GM19397 (cell line): ENCODE measurements around the gene SEMA6A.

Experiments
- ATAC-seq: cut with Tn5 transposase; IDR thresholded peaks from one replicate; pipeline ENCODE4 v1.9.1; 2021; ENCODE audit warnings: mild to moderate bottlenecking, moderate library complexity; ENCODE audit not compliant: unreplicated experiment

The SEMA6A gene

DNA sequence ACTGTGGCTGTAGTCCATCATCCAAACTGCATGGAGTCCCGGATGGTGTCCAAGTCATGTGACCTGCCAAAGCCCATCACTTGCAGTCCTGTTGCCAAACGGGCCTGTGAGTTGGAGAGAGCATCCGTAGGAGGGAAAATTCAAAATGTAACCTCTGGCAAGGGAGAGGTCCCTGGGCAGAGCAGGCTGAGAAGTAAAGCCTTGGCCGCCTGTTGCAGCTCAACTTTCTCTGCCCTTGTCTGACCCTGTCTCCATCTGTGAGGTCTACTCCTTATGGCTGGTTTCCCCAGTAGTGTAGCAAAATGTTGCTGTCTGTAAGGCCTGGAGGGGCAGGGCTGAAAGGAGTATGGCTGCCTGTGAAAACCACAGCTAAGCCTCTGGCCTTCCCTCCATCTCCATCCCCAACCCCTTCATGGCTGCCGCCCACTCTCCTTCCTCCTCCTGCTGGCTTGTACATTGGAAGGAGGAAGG, 163.5 kb downstream of the SEMA6A start:
- ATAC-seq, result no peak

DNA sequence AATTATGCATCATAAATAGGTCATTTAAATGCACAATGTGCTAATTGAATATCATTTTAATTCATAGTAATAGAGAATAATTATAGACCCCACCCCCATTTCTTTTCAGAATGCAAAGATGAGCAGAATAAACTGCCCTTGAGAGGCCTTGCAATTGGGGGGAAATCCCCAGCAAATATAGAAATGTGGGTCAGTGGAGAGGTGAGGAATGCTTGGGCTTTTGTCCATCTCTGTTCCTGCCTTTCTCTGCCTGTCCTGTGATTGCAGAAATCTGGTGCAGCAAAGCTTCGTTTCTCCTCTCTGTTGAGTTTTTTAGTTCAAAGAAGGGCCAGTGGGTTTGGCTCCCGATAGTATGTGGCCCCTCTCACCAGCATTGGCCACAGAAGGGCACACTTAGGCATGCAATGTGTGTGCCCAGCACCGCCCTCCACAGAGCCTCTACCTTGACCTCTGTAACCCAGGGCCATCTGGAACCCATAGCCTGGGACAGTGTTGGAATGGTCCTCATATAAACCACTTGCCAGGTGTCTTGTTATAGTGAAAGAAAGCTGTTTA, 164.2 kb downstream of the SEMA6A start:
- ATAC-seq, result no peak

DNA sequence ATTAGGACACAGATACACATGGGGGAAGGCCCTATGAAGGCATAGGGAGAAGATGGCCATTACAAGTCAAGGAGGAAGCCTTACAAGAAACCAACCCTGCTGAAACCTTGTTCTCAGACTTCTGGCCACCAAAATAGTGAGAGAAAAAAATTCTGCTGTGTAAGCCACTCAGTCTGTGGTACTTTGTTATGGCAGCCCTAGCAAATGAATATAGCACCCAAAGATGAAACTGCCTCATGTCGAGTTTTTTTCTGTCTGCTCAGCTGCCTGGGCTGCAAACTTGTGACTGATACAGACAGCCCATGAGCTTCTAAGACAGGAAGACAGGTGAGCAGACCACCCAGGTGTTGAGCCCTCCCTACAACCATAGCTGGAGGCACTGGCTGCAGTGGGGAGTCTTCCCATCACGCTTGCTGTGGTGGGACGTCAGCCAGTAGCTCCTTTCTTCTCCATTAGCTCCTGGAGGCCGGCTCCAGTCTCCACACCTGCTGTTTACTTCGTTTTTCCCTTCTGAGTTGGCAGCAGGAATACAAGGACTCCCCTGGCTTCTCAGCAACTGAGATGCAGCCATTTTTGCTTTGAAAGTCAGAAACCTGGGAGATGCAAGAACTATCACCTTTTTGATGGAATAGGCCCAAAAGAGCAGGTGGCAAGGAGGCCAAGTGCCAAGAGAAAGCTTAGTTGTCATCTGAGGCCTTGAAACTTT, 164.9 kb downstream of the SEMA6A start:
- no peak for ATAC-seq

DNA sequence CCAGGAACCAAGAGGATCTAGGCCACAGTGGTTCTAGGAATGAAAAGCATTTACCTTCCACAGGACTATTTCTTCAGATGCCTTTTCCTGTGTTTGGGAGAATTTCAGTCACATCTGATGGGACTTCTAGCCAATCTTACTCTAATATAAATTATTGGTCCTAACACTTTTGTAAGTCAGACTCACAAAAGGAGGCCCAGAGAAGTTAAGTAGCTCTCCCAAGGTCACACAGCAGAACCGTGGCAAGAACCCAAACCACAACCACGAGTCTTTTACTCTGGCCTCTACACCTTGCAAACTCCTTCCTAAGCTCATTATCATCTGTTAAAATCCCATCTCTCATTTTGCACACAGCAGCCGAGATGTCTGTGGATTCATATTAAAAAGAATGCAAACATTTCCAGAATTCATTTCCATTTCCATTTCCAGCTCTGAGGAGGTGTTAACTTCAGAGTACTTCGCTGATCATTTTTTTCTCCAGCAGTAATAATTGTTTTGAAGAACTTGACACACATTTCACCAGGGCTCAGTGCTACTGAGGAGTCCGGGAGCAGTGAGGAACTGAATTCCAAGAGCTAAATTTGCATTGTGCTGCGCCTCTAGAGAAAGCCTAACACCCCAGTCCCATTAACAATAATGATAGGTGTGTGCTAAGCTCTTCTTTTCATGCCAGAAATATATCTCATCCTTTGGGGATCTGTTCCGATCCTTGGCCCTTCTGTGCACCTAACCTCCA, 168.1 kb downstream of the SEMA6A start:
- no peak for ATAC-seq

DNA sequence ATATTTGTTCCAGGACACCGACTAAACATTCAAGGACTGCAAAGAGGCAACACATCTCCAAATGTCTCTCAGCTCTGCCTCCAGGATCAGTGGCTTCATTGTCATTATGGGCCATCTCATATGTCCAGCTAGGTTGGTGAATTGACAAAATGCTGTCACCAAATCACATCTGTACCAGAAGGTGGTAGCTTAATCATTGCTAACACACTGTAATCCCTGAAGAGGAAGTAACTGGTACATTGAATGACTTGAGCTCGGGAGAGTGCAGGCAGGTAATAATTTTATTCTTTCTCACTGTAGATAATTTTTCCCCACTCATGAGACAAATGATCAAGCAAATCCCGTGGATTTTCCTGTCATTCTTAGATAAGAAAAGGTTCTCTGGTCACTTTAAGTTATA, 169.8 kb downstream of the SEMA6A start:
- ATAC-seq, result no peak

DNA sequence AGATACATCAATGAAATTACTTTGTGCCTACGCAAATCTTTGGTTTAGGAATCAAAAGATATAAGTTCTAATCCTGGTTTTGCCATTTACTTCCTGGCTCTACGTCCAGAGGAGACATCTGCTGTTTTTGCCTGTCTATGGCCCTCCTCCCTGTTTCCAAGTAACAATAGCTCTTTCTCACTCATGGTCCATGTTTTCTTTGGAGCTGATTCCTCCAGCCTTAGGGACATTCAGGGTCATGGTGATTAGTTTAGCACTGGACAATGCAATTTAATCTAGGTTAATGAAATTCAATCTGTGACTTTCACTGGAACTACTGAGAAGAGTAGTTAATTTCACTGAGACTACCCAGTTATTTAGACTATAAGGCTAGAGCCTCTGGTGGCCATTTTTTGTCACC, 170.6 kb downstream of the SEMA6A start:
- ATAC-seq, result no peak

DNA sequence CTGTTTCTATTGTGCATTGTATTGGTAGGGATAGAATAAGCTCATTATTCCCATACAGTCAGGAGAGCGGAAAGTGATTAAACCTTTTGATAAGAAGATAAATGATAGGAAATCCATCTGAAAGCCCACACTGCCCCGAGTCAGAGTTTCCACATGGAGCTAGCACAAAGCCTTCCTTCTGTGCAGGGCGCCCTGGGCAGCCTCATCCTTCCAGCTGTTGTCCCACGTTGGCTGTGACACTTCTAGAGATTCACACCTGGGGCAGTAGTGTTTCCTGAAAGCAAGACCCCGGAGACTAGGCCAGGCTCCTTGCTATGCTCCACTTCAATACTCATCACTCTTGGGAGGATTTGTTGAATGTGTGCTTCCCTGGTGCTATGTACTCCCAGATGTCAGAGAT, 172.4 kb downstream of the SEMA6A start:
- ATAC-seq, result no peak

DNA sequence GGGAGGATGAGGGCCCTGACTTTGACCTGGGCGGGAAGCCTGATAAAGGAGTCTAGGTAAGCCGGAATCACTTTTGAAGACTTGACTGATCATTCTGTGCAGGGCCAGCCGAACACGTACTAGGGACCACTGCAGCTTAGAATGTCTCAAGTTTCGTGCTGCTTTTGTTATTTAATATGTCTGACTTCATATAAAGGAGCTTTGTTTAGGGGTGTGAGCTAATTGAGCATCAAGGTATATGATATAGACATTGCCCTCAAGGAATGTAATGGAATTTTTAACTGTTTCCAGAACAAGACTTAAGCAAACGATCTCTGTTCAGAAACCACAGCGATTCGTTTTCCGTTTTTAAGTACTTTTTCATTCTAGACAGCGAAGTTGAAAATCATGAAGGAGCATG, 173.0 kb downstream of the SEMA6A start:
- ATAC-seq, result no peak

DNA sequence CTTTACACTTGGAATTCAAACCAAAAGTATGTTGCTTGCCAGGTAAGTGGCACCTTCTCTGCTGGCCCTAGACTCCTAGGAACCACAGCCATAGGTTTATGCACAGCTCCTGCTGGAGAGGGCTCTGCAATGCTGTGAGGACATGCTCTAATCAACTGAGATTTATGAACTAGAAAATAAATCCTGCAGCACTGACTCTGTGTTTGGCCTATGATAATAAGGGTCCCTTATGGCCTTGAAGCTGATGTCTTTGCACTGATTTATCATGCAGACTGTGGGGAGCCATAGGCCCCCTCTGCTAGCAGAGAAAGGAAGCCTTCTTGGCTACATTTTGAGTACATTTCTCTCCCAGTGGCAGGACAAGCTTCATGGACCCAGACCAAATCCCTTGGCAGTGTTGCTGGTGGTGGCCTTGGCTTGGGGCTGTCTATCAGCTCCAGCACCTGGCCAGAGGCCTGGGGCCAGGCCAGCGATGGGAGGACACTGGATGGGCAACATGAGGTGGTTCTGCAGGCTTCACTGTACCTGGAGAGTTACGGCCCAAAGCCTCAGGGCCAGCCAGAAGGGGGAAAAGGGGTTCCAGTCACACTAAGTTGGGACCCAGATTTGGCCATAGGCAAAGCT, 178.0 kb downstream of the SEMA6A start:
- ATAC-seq, result no peak

DNA sequence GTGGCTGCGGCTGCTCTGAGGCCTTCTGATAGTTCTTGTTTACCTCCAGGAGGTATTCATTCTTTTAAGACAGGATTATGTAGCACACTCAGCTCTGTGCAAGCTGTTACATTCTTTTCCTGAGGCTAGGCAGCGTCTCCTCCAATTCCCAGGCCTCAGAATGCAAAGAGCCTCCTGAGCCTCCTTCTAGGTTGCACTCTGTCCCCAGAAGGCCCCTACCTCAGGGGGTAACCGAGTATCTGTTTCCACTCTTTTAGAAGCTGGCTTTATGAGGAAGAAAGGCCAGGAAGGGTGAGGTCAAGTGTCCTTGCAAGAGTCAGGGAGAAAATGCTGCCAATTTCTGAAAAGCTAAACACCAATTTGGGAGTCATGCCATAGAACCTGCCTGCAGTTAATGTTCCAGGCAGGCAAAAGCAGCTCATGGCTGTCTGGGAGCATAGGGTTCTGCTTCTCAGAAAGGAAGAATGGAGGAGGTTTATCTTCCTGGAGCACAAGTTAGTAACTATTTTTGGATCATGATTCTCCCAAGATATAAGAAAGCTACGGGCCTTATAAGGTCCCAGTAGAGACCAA, 178.9 kb downstream of the SEMA6A start:
- ATAC-seq, result no peak

DNA sequence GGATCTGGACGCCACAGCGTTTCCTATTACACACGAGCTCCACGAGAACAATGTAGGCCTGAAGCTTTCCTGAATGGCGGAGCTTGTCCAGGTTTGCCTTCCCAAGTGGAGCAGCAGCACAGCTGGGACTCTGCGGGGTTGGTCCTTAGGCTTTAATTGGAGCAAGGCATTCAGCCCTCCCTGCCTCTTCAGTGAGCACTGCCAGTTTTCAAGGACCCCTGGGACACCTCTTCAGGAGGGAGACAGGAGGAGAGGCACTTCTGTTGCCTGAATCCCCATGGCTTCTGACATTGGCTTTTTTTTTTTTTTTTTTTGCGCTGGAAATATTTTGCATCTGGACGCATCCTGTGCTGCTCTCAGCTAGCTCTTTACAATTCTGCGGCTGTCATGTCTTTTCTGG, 179.4 kb downstream of the SEMA6A start:
- no peak for ATAC-seq

DNA sequence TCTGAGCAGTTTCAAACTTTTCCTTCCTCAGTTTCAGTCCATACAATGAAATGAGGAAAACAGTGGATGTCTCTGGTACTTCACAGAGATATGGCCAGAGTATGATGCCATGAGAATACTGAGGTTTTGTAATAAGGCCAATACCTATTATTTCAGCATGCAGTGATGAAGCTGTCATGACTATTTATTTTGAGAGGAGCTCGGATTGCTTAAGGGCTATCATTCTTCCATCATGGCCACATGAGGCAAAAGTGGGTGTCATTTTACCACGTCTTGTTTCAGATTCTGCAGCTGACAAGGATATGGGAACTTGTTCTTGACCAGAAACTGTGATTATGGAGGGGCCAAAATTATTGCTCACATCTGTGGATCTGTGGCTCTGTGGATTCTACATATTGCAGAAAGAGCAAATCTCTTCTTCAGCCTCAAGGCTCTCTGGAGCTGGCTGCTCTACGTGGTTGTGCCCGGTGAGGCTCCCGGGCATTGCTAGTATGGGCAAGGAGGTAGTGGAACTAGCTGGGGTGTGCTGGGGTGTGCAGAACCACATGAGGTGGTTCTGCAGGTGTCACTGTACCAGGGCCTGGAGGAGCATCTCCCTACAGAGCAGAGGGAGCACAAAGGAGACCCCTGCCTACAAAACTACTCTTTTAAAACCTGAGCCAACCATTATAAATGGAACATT, 180.3 kb downstream of the SEMA6A start:
- no peak for ATAC-seq
